Stimulated activated naive CD8-positive, alpha-beta T cell treated with anti-CD3 and anti-CD28 coated beads, Interleukin-15, amount 100 ng/mL, for 72 hours (primary cell): ENCODE measurements around the gene MAN1C1.
"Not testable (repeated sequence)": the region's sequence is repeated elsewhere in the genome, so short reads cannot be mapped to it uniquely, and the experiment has no call there.

Experiments
- ATAC-seq: fragments of 150-1000 bp; cut with Tn5 transposase; 2 replicates; pipeline ENCODE4 v1.10.0; 2021; ENCODE audit warnings: mild to moderate bottlenecking, moderate library complexity
- DNase-seq, 2 donors: peaks; one replicate each; pipeline ENCODE4 v3.0.0; 2021 to 2022
- H3K27ac Mint-ChIP-seq, 2 donors: one replicate each; pipeline ENCODE4 v1.8.0; 2022; ENCODE audit warnings: mild to moderate bottlenecking in 2 of 2, mixed read lengths in 2 of 2, moderate library complexity in 2 of 2
- H3K27me3 Mint-ChIP-seq: one replicate; pipeline ENCODE4 v1.8.0; 2022; ENCODE audit warnings: mixed read lengths
- H3K4me1 Mint-ChIP-seq: one replicate; pipeline ENCODE4 v1.8.0; 2022; ENCODE audit warnings: mild to moderate bottlenecking, mixed read lengths
- H3K4me3 Mint-ChIP-seq, 2 donors: one replicate each; pipeline ENCODE4 v1.8.0; 2022; ENCODE audit warnings: mild to moderate bottlenecking in 2 of 2, mixed read lengths in 2 of 2, moderate library complexity in 1 of 2
- H3K9me3 Mint-ChIP-seq, 2 donors: one replicate each; pipeline ENCODE4 v1.8.0; 2022; ENCODE audit warnings: mixed read lengths in 2 of 2

The MAN1C1 gene

DNA sequence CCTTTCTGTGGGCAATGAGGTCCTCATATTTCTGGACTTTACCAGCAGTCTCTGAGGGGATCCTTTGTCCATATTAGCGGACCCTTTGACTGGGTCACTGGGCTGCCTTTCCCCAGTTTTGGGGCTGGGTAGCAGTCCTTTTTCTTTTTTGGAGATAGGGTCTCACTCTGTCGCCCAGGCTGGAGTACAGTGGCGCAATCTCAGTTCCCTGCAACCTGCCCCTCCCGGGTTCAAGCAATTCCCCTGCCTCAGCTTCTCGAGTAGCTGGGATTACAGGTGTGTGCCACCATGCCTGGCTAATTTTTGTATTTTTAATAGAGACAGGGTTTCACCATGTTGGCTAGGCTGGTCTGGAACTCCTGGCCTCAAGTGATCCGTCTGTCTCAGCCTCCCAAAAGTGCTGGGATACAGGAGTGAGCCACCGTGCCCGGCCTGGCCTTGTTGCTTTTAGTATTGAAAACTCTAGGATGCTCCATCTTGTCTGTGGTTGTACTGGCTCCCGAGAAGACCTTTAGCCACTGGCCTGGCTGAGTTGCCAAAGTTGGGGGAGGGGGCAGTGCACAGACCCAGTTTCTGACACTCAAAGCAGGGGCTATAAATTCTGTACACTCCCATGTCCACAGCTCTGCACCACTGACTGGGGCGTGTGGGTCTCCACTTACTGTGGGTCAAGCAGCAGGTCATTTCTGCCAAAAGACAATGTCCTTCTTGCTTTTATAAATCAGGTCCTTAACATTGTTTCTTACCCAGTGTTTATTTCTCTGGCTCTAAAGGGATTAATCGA, 33.1 kb downstream of the MAN1C1 start:
- H3K27me3 Mint-ChIP-seq = no peaks in the 10 kb centered on the region
- peaks cover 82% of the 10 kb centered on the region for H3K4me1 Mint-ChIP-seq
- no peaks in the 10 kb centered on the region for H3K9me3 Mint-ChIP-seq

DNA sequence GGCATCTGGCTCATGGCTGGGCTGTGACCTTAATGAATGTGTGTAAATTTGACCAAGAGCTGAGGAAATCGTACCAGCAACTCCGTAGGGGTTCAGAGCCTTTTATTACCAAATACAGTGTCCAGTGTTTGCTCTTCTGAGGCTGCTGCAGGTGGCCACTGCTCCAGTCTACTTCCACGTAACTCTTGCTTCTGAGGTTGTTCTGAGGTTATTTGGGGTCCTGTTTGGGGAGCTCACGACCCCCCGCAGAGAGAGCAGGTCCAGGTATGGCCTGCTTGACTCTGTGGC, 33.6 kb downstream of the MAN1C1 start:
- Mint-ChIP-seq H3K9me3 (no peaks in the 10 kb centered on the region), H3K27ac (no peak overlapping the region), H3K4me3 (no peak overlapping the region), H3K27me3 (no peaks in the 10 kb centered on the region), H3K4me1 (peaks cover 77% of the 10 kb centered on the region)
- DNase-seq = no peak
- ATAC-seq = no peak

More for the DNA sequence above, 33.1 kb downstream of the MAN1C1 start:
- Mint-ChIP-seq H3K27ac (peak overlapping the region in 1 of 2 donors; percentile 19), H3K4me3 (no peak overlapping the region)
- no peak for DNase-seq
- ATAC-seq = no peak

DNA sequence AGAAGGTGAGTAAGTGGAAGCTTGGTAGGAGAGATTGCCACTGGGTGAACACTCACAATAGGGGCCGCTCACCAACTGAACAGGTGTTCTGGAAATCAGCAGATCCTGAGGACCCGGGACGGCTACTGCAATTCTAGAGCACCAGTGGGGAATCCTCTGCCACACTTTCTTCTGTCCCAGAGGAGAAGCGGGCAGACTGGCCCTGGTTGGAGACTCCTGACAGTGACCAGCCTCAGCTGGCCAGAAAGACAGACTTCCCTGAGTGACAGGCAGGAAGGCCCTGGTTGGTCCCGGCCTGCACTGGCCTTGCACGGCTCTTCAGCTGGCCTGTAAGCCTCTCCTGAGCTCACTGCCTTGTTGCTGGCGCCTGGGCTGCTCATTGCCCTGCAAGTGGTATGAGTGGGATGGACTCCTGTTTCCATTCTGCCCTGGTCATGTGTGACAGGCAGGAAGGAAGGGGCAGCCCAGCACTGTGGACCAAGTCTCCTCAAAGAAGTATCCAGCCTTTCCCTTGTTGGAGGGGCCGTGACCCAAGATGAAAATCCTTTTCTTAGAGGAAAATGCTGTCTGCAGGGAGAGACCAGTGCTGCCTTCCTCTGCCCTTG, 34.5 kb downstream of the MAN1C1 start:
- Mint-ChIP-seq H3K27ac (peak overlapping the region in 1 of 2 donors; percentile 19), H3K4me1 (peaks cover 75% of the 10 kb centered on the region), H3K27me3 (no peaks in the 10 kb centered on the region), H3K9me3 (no peaks in the 10 kb centered on the region), H3K4me3 (no peak overlapping the region)
- ATAC-seq (no peak), DNase-seq (no peak)

DNA sequence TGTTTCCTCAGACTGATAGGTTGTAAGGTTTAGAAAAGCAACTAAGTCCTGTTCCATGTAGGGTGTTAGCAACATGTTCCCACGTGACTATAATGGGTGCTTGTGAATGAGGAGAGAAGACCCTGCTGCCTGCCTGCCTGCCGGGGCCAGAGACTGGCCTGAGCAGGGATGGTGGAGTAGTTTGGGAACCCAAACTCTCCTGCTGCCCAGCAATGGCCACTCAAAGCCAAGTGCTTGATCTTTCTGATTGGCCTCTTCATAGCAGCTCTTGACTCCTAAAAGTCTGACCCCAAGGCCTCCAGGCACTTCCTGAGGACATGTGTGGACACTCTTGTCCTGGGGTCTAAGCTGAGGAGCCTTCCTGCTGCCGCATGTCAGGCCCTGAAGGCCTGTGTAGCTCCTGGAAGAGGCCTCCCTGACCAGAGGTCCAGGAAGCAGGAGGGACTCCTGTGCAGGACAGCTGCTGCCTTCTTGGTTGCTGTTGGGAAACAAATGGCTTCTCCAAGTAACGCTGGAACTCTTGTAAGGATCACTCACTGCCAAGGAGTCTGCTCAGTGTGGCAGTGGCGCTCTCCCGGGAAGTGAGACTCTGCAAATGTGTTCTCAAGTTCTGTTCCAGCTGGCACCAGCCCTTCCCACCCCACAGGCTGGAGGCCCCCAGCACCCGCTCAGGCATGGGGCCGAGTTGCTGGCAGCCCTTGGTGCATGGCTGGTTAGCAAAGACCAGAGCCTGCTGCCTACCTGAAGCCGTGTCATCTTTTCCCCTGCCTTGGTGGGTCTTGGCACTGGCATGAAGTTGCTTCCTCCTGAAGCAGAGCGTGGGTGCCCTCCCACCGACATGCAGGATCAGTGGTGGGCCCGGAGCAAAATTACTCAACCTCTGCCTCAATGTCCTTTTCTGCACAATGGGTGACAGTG, 35.5 kb downstream of the MAN1C1 start:
- no peak for ATAC-seq
- no peaks in the 10 kb centered on the region for H3K27me3 Mint-ChIP-seq
- H3K9me3 Mint-ChIP-seq = no peaks in the 10 kb centered on the region
- DNase-seq = no peak
- peaks cover 75% of the 10 kb centered on the region for H3K4me1 Mint-ChIP-seq
- H3K27ac Mint-ChIP-seq = no peak overlapping the region
- H3K4me3 Mint-ChIP-seq = no peak overlapping the region

DNA sequence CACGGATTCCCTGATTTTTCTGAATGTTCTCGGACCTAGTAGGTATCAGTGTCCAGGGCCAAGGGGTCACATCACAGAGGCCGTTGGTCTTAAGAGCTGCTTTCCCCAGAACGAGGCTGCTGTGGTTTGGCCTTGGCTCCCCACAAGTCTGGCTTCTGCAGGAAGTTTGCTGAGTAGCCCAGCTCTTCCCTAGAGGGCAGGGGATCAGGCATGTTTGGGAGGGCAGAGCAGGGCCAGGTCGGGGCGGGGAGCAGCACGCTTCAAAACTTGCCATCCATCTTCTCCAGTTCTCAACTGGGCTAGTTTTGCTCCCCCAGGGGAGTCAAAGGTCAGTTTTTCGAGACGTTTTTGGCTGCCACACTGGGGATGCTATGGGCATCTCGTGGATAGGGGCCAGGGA, 37.0 kb downstream of the MAN1C1 start:
- H3K4me1 Mint-ChIP-seq = peaks cover 72% of the 10 kb centered on the region
- ATAC-seq (no peak), DNase-seq (no peak)
- no peaks in the 10 kb centered on the region for H3K27me3 Mint-ChIP-seq
- no peaks in the 10 kb centered on the region for H3K9me3 Mint-ChIP-seq
- H3K27ac Mint-ChIP-seq = no peak overlapping the region
- H3K4me3 Mint-ChIP-seq = no peak overlapping the region

DNA sequence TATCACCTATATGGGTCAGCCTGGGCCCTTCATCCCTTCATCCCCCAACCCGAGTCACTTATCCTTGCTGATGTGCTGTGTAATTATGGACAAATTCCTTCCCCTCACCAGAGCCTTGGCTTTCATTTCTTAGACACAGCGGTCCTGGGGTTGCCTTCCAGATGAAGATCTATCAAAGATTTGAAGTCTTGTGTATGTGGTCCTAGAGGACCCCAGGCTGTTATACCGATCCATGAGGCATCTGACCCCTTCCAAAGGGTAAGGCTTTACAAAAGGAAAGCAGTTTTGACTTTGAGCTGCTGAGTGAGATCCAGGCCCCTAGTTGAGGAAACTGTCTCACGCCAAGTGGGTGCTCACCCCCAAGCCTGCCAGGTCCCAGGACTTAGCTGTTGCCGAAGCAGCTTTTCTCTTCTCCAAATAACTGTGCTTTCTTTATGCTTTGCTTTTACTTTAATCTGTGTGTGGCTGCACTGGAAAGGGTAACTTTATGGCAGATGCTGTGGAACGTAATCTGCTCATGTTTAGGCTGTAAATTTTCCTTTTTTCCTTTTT, 37.6 kb downstream of the MAN1C1 start:
- no peak for DNase-seq
- H3K9me3 Mint-ChIP-seq = no peaks in the 10 kb centered on the region
- no peaks in the 10 kb centered on the region for H3K27me3 Mint-ChIP-seq
- no peak for ATAC-seq
- H3K4me3 Mint-ChIP-seq = no peak overlapping the region
- H3K4me1 Mint-ChIP-seq = peaks cover 69% of the 10 kb centered on the region
- no peak overlapping the region for H3K27ac Mint-ChIP-seq

DNA sequence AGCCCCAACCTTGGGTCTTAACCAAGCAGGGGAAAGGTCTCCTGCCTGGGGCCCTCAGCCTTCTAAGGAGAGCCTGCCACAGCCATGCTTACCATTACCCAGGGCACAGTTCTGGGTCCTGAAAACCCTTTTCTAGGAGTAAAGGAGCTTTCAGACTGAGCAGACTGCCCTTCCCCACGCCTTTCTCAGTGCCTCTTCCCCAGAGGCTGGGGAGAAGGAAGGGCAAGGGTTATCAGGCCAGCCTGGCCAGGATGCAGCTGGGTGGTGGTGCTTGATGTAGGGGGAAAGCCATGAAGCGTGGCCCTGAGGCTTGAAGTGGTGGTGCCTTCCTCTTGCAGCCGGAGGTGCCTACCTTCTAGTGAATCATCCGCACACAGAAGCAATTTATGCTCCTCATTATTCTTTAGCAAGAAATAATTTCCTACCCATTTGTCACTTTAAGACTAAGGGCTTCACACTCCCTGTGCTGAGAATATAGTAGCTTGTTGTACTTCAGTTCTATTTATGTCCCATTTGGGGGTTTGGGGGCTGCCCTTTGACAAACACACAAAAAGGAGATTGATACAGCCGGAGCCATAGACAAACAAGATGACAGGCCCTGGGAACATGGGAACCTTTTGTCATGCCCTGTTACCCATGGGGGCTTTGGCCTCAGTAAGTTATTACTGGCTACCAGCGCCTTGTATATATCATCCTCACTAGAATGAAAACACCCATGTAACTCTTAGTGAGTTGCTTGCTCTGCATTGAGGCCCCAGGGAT, 40.7 kb downstream of the MAN1C1 start:
- ATAC-seq = peak; percentile 5
- no peak overlapping the region for H3K4me3 Mint-ChIP-seq
- no peaks in the 10 kb centered on the region for H3K27me3 Mint-ChIP-seq

DNA sequence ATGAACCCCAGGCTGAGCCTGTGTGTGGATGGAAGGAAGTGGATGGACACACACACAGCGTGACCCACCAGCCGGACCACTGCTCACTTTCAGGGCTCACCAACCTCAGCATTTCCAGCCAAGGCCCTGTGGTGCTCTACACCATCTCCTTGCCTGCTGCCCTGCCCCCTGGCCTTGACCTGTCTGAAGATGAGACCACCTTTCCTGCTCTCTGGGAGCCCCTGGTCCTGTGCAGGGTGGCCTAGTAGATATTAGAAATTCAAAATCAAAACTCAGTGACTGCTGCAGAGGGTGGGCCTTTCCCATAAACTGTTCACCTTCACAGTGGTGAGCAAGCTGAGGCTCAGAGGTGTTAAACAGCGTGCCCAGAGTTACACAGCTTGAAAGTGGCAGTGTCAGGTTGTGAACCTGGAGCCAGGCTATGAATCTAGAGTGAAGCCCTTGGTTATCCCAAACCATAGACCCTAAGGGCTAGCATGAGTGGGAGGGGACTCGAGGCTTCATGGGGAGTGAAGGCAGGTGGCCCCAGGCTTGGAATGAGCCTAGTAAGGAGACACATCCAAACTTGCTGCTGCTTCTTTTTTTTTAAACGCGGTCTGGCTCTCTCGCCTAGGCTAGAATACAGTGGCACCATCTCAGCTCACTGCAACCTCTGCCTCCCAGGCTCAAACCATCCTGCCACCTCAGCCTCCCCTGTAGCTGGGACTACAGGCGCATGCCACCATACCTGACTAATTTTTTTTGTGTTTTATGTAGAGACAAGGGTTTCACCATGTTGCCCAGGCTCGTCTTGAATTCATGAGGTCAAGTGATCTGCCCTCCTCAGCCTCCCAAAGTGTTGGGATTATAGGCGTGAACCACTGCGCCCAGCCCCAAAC, 41.5 kb downstream of the MAN1C1 start:
- peak overlapping the region in 1 of 2 donors; percentile 37 for H3K27ac Mint-ChIP-seq
- H3K4me1 Mint-ChIP-seq = peaks cover 50% of the 10 kb centered on the region
- H3K27me3 Mint-ChIP-seq = no peaks in the 10 kb centered on the region
- H3K4me3 Mint-ChIP-seq = no peak overlapping the region
- ATAC-seq = peak; percentile 46
- DNase-seq = no peak
- H3K9me3 Mint-ChIP-seq = no peaks in the 10 kb centered on the region

More for the DNA sequence above, 40.7 kb downstream of the MAN1C1 start:
- no peak for DNase-seq
- Mint-ChIP-seq H3K27ac (no peak overlapping the region), H3K4me1 (peaks cover 47% of the 10 kb centered on the region), H3K9me3 (no peaks in the 10 kb centered on the region)

DNA sequence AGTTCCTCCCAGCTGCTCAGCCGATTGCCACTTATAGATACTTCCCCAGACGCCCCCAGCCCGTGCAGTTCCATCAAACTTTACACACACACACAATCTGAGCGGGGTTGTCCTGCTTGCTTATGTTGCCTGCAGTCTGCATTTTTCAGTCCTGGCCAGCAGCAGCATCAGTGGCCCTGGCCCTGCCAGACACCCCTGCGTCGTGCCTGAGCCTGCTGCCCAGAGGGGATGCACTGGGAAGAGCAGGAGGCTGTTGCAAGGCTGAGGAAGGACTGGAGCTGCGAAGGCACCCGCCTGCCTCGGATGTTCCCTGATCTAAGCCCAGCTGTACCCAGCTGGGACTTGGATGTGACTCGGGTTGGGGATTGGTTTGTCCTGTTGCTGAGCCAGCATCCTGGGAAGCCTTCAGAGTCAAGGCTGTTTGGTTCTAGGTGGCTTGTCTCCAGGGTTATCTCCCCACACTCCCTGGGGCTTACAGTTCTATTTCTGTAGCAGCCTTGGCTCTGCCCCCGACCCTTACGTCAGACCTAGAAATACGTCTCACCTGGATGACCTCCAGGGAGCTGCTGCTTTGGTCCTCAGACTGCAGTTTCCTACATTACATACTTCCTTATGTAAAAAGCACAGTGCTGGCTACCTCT, 42.3 kb downstream of the MAN1C1 start:
- Mint-ChIP-seq H3K27ac (peak overlapping the region in 1 of 2 donors; percentile 37), H3K27me3 (no peaks in the 10 kb centered on the region), H3K4me3 (no peak overlapping the region), H3K9me3 (no peaks in the 10 kb centered on the region), H3K4me1 (peaks cover 50% of the 10 kb centered on the region)
- ATAC-seq = no peak
- DNase-seq = no peak

DNA sequence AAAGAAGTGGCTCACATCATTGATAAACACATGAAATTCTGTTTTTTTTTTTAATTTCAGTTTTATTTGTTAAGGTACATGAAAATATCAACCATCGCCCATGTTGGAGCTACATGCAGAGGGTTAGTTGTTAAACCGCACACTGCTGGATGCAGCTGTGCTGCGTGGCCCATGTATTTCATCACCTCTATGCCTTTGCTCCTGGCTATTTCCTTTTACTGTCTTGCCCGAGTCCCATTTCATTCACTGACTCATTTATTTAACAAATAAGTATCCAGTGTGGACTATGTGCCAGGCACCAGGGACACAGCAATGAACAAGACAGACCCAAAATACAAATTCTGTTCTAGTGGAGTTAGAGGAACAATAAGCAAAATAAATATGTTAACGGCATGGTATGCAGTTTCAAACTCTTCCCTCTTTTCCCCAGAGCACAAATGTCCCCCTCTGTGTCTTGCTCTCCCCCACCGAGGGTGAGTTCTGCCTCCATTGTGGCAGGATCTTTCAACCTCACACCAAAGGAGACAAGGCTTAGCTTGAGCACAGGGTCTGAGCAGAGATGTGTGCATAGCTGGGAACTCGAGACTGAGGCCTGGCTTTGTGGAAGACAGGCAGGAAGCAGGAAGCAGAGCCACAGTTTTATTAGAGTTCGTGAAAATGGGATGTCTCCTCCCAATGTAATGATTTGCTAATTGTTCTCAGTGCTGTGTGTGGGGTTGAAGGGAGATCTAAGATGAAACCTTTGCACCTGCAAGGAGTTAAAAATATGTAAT, 44.6 kb downstream of the MAN1C1 start:
- ATAC-seq = no peak
- Mint-ChIP-seq H3K4me1 (peaks cover 64% of the 10 kb centered on the region), H3K27me3 (no peaks in the 10 kb centered on the region), H3K27ac (no peak overlapping the region), H3K4me3 (no peak overlapping the region), H3K9me3 (no peaks in the 10 kb centered on the region)
- DNase-seq = no peak

DNA sequence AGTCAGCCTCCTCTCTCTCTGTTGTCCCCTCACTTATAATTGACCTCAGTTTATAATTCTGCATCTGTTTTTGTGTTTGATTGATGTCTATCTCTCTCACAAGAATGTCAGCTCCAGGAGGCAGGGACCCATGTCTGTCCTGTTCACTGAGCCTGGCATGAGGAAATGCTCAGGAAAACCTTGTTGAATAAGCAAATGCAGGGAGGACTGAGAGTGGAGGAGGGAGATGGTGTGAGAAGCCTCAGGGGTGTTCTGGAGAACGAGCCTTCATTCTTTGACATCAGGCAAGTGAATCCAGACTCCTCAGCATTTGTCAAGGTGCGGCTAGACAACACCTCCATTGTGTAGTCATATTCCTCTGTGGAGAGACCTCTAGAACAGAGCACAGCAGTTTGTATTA, 45.5 kb downstream of the MAN1C1 start:
- Mint-ChIP-seq H3K9me3 (no peaks in the 10 kb centered on the region), H3K4me3 (no peak overlapping the region), H3K4me1 (peaks cover 64% of the 10 kb centered on the region), H3K27ac (peak overlapping the region in 1 of 2 donors; percentile 75), H3K27me3 (no peaks in the 10 kb centered on the region)
- ATAC-seq (no peak), DNase-seq (no peak)

DNA sequence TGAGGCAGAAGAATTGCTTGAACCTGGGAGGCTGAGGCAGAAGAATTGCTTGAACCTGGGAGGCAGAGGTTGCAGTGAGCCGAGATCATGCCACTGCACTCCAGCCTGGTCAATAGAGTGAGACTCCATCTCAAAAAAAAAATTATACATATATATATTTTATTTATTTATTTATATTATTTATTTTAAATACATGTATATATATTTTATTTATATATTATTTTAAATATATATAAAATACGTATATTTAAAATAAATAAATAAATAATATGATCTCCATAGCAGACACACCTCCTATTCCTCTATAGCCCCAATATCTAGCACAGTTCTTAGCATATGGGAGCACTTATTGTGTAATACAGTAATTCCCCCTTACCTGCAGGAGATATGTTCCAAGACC, 46.4 kb downstream of the MAN1C1 start:
- not testable (repeated sequence) for H3K4me3 Mint-ChIP-seq, DNase-seq, H3K9me3 Mint-ChIP-seq, ATAC-seq, H3K27me3 Mint-ChIP-seq, H3K27ac Mint-ChIP-seq
- H3K4me1 Mint-ChIP-seq = peaks cover 64% of the 10 kb centered on the region

DNA sequence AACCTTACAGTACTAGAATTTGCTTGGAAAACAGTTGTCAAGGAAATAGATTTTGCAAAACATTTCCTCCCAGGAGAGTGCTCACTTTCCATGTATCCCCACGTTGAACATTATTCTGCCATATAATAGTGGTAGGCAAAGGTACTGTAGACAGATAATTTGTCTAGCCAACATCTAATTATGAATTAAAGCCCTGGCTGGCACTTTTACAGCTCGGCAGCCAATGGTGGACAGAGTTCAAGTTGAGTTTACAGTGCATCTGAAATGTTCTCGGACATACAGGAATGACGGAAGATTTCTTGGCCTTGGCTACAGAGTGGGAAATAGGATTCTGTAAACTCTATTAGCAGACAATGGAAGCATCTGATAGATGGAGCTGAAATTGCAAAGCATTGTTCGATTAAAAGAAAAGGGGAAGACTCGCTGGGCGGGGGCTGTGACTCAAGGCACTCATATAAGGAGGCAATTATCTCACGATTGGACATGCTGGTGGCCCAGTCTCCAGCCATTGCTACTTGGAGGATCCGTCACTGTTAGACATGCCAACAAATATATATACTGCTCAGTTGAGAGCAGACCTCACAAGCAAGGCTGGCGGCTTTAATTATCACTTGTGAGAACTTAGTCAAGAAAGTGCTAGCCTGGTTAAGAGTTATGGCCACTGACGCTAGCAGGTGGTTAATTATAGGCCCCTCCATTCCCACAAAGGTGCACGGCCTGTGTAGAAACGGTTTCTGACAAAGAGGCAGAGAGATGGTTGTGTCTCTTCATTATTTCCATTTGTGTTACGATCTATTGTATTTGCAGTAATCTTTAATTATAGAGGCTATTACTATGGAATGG, 48.0 kb downstream of the MAN1C1 start:
- no peak overlapping the region for H3K27ac Mint-ChIP-seq

More for the DNA sequence above, 48.0 kb downstream of the MAN1C1 start:
- peaks cover 72% of the 10 kb centered on the region for H3K4me1 Mint-ChIP-seq
- no peak for DNase-seq
- ATAC-seq = no peak
- H3K9me3 Mint-ChIP-seq = no peaks in the 10 kb centered on the region
- H3K27me3 Mint-ChIP-seq = no peaks in the 10 kb centered on the region
- H3K4me3 Mint-ChIP-seq = no peak overlapping the region
